Esophagus squamous epithelium (tissue), 4 donors: ENCODE data around the gene CTR9.

Source experiments
- POLR2A ChIP-seq, 4 donors: fragments of 450-650 bp; IDR thresholded peaks; one replicate each; pipeline ENCODE4 v1.6.1; 2017; ENCODE audit warnings: antibody characterized with exemption in 4 of 4, mild to moderate bottlenecking in 4 of 4, moderate library complexity in 3 of 4
- TF ChIP-seq, protein P1 (sequence below), 6 experiments: fragments of 450-650 bp in 4 of 6; fragments of 200-600 bp in 2 of 6; sonication (generic) in 2 of 6; IDR thresholded peaks; one replicate each; pipeline ENCODE4 v1.5.1; 2016 to 2019; ENCODE audit warnings: antibody characterized with exemption in 6 of 6, mild to moderate bottlenecking in 4 of 6, moderate library complexity in 4 of 6

DNA sequence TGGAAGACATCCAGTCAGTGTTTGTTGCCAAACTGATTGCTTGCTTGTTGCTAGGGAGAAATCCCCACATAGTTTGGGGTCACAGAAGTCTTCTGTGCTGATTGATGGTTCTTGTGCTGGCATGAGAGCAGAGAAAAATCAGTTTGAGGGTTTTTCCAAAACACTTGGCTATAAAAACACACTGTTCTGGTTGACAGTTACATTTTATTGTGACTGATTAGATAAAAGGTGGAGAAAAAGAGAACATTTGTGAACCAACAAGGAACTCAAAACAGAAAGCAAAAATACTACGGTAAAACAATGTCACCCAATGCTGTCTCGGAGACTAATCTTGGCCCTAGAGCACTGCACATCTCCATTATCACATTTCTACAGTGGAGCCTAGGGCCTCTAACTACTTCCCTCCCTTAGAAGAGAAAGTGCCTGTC lies 72.1 kb downstream of the CTR9 start:
- TF ChIP-seq, protein P1, sequence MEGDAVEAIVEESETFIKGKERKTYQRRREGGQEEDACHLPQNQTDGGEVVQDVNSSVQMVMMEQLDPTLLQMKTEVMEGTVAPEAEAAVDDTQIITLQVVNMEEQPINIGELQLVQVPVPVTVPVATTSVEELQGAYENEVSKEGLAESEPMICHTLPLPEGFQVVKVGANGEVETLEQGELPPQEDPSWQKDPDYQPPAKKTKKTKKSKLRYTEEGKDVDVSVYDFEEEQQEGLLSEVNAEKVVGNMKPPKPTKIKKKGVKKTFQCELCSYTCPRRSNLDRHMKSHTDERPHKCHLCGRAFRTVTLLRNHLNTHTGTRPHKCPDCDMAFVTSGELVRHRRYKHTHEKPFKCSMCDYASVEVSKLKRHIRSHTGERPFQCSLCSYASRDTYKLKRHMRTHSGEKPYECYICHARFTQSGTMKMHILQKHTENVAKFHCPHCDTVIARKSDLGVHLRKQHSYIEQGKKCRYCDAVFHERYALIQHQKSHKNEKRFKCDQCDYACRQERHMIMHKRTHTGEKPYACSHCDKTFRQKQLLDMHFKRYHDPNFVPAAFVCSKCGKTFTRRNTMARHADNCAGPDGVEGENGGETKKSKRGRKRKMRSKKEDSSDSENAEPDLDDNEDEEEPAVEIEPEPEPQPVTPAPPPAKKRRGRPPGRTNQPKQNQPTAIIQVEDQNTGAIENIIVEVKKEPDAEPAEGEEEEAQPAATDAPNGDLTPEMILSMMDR (IDR thresholded peaks at IDR 0.05), result no peak
- no peak for TF ChIP-seq POLR2A (IDR thresholded peaks at IDR 0.05)
